Measurements from ENCODE around the gene MOV10L1.
"Not testable (repeated sequence)": the region's sequence is repeated elsewhere in the genome, so short reads cannot be mapped to it uniquely, and the experiment has no call there.

Gene MOV10L1

DNA sequence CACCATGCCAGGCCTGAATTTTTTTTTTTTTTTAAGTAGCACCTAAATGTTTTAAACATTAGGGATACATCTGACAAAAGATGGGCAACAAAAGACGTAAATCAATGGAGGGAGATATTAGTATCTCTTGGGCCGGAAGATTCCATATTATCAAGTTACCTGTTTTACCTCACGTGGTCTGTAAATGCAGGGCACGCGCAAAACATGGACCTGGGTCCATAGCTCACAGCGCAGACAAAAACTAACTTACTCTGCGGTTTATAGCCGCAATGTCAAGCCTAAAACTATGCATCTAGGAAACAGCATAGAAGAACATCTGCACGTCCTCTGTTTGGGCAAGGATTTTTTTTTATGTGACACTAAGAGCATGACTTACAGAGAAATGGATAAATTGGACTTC, 49.2 kb downstream of the MOV10L1 start:
- DNase-seq (ENCODE audit: low read depth), result no peak

DNA sequence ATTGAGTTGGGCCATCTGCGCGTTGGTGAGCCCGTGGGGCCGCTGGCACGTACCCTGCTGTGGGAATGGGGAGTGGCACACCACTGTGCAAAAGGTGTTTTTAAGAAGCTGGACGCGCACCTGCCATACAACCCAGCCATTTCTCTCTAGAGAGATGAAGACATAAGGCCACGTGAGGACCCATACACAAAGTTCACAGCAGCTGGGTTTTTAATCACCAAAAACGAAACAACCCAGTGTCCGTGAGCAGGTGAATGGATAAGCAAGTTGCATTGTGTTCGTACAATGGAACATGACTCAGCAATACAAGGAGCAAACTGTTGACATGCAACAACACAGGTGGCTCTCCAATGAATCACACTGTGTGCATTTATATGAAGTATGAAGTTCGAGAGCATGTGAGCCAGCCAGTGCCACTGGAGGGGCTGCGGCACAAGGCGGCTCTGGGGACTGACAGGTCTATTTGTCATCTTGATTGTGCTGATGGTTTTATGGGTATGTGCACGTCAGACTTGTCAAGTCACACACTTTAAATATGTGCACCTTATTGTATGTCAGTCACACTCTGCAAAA, 50.1 kb downstream of the MOV10L1 start:
- DNase-seq (ENCODE audit: low read depth), result no peak

GRCh38 chr22:50140615-50141014, 50.8 kb downstream of the MOV10L1 start:
- no peak for DNase-seq (ENCODE audit: low read depth)

GRCh38 chr22:50141462-50141861, 51.7 kb downstream of the MOV10L1 start:
- DNase-seq (ENCODE audit: low read depth), result no peak

- DNase-seq (ENCODE audit: low read depth), result no peak
Observed at GRCh38 chr22:50141891-50142363, 52.1 kb downstream of the MOV10L1 start.

DNA sequence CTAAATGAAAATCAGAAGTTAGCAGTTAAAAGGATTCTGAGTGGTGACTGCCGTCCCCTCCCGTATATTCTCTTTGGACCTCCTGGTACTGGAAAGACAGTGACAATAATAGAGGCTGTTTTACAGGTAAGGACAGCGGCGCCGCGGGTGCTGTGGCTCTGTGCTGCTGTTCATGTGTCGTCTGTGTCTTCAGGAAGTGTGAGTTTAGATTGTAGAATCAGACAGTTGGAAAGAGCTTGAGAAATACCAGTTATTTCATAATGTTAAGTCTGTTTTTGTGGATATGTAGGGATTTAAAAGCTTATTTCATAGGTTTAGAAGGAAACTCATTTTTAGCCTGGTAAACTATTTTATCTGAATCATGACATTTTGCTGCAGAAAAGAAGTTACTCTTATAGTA, 53.3 kb downstream of the MOV10L1 start:
- no peak for DNase-seq (ENCODE audit: low read depth)

DNA sequence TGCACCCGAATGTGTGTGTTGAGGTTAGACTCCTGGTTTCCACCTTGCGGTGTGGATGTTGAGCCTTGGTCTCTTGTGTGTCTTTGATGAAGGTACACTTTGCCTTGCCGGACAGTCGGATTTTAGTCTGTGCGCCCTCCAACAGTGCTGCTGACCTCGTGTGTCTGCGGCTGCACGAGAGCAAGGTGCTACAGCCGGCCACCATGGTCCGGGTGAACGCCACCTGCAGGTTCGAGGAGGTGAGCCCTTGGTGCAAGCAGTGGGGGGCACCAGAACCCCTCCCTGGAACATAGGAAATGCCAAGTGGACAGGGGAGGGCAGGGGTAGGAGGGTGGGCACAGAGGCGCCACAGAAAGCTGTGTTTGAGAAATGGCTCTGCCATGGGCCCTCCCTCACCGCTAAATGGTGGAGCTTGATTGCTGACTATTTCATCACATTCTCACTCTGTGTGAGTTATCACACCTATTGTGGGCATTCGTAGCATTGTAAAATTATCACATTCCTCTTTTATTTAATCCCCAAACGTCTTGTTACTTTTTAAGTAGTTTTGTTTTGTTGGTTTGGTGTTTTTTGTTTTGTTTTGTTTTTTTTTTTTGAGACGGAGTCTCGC, 54.3 kb downstream of the MOV10L1 start:
- DNase-seq (ENCODE audit: low read depth), result no peak

- DNase-seq (ENCODE audit: low read depth), result no peak
Observed at GRCh38 chr22:50145721-50146438, 56.1 kb downstream of the MOV10L1 start.

DNA sequence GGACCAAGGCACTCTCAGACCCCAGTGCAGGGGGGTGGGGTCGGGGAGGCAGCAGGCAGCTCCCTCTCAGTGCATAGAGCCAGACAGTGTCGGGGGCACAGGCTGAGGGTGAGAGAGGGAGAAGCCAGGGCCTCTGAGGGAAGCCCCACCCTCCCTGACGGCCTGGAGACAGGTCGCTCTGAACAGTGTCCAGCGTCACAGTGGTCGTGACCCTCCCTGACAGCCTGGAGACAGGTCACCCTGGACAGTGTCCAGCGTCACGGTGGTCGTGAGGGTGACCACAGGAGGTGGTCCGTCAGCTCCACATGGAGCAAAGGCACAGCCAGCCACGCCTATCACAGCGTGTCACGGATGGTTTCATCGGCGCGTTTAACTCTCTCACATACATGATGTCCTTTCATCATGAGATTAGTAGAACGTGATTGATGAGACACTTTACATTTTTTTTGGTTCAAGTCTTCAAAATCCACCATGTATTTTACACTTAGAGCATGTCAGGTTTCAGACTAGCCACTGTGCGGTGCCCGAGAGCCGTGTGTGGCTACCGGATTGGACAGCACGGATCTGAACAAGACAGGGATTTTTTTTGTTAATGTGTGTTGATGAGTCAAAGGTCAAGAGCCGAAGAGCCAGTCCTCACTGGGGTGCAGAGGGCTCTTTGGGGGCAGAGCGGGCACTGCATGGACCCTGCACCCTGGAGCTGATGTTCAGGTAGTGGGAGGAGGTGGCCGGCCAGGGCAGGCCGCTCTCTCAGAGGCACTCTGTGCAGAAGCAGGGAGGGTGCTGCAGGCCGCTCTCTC, 56.8 kb downstream of the MOV10L1 start:
- DNase-seq (ENCODE audit: low read depth), result no peak

DNA sequence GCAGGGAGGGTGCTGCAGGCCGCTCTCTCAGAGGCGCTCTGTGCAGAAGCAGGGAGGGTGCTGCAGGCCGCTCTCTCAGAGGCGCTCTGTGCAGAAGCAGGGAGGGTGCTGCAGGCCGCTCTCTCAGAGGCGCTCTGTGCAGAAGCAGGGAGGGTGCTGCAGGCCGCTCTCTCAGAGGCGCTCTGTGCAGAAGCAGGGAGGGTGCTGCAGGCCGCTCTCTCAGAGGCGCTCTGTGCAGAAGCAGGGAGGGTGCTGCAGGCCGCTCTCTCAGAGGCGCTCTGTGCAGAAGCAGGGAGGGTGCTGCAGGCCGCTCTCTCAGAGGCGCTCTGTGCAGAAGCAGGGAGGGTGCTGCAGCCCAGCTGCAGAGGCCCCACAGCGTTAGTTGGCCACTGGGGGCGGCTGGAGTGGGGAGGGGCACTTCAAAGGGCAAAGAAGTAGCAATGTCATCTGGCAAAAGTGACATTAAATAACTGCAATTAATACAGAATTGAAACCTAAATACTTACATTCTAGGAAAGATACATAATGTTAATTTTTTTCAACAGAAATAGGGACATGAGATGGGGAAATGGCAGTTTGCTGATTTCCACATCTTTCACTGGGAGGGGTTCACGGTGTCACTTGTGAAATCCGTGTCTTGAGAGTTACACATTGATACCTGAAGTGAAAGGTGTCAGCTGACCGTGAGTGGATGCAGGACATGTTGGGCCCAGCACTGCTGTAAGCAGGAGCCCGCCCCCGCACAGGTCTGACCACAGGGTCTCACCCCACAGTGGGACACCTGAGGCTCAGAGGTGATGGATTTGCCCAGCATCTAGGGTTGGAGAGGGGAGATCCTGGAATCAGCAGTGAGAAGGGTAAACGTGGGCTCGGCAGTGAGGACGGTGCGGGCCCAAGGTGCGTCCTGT, 57.7 kb downstream of the MOV10L1 start:
- not testable (repeated sequence) for DNase-seq (ENCODE audit: low read depth)

DNA sequence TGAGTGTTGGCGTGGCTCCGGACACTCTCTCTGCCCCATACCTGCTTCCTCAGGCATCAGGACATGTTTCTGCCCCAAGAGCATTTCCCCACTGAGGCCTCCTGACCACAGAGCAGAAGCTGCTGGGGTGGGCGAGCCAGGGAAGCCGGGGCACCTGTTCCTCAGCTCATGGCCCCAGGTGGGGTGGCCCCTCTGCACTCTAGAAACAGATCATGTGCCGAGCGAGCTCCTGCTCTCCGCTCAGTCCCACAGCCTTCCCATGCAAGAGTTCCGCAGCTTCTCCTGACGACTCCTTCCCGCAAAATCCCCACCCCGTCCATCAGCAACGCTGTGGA, 58.3 kb downstream of the MOV10L1 start:
- no peak for DNase-seq (ENCODE audit: low read depth)

DNA sequence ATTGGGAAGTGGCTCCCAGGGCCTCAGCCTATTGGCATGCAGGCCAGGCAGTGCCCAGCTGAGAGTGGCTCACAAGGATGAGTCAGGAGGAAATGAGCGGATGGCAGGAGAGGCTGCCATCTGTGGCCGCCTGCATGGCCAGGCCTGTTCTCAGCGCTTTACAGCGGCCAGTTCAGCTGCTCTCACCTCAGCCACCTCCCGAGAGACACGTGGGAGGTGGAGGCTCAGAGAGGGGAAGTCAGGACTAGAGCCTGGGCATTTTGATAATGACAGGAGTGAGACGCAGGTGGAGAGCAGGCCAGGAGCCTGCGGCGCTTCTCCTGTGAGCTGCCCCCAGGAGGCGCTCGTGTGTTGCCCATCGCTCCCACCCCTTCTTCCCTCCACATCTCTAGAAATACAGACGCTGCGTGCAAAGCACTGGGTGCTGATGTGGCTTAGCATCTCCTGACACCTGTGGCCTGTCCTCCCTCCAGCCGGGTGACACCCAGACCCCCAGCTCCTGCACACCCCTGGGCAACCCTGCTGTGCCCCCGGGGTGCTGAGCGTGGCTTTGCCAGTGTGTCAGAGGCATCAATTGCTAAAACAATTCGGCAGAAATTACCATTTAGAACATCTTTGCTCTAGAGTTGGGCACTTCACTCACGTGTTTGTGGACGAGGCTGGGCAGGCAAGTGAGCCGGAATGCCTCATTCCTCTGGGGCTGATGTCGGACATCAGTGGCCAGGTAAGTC, 59.4 kb downstream of the MOV10L1 start:
- DNase-seq (ENCODE audit: low read depth), result no peak

DNA sequence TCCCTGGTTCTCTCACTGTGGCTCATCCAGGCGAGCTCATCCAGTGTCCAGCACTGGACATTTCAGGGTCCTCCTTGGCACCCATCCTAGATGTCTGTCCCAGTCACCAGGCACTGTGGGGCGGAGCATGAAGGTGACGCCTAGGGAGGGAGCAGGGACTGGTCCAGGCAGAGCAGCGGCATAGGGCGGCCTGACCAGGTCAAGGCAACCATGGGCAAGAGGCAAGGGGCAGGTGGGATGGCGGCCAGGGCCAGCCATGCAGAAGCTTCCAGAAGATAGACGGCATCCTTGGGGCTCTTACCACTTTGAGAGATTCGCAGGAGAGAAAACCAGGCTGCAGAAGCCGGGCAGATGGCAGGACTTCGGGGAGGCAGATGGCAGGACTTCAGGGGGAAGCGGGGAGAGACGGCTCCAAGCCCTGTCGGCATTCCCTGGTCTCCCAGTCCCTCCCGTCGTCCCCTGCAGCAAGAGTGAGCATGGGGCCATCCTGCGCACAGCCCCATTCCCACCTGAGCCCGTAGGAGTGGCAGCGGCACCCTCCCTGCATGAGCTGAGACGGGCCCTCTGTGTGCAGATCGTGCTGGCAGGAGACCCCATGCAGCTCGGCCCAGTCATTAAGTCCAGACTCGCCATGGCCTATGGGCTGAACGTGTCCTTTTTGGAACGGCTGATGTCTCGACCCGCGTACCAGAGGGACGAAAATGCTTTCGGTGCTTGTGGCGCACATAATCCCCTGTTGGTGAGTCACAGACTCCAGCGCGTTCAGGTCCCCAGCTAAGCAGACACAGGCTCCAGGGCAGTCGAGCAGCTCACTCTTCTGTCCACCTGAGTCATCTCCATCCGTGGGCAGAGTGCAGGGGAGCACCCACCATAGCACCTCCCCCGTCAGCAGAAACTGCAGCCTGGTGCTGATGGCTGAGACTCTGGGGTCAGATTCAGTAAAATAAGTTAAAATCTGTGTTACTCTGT, 60.6 kb downstream of the MOV10L1 start:
- DNase-seq (ENCODE audit: low read depth), result no peak

DNA sequence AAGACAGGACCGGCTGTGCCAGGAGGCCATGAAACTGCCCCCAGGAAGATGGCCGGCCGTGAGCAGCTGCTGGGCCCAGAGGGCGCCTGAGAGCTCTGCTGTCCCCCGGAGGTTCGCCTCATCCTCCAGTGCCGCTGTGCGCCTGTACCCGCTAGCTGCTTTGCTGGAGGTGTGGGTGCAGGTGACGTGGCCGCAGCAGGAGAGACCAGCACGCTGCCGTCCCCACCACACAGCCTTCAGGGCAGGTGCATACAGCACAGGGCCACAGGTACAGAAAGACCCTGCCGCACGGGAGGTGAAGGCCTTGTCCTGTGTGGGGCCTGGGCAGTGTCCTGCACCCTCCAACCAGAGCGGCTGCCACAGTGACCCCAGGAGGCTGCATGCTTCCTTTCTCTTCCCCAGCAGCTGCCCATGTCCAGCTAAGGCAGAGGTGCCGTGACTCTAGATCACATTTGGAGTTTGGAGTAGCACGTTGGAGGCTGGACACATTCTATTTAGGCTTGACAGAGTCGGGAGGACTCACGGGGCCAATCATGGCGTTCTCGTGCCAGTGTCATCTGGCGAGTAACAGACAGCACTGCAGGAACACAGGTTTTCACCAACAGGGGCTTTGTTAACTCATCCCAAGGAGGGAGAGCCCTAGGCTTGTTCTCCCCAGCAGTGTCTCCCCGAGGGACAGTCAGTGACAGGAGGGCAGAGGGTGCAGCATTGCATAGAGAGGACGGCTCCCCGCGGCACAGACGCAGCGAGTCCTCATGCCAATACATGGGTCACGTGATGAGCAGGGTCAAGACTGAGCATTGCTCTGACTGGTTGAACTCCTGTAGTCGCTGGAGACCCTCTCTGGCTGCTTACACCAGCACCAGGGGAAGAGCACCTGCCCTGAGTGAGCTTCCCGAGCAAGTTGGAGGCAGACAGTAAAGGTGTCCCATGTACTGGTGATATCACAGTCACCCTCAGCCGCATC, 62.0 kb downstream of the MOV10L1 start:
- DNase-seq (ENCODE audit: low read depth), result no peak

GRCh38 chr22:50153056-50153755, 63.4 kb downstream of the MOV10L1 start:
- no peak for DNase-seq (ENCODE audit: low read depth)

GRCh38 chr22:50153756-50154140, 63.9 kb downstream of the MOV10L1 start:
- DNase-seq (ENCODE audit: low read depth), result no peak

DNA sequence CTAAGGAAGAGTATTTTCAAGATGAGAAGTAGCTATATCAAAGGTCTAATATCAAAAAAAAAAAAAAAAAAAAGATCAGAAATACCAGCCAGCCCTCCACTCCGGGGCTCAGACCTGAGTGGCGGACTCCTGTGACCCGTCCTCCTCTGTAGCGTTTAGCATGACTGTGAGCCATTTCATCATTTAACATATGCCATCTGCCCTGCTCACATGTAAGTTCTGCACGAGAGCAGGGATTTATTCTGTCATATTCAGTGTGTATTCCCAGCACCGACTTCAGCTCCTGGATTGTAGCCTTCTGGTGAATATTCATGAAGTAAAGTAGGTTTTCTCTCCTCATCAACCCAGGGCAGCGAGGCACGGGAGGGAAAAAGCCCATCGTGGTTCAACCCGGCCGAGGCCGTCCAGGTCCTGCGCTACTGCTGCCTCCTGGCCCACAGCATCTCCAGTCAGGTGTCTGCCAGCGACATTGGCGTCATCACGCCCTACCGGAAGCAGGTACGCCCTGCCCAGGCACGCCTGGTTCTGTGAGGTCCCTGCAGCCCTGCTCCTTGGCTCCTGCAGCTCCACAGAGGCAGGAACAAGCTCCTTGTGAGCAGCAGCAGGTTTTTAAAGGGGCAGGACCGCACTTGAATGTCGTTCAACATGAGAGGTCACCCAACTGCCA, 68.0 kb downstream of the MOV10L1 start:
- DNase-seq (ENCODE audit: low read depth), result no peak

Data from non-pigmented ciliary epithelial cell (primary cell).